Heart right ventricle (tissue), 16 donors: ENCODE results near the gene RAC2. TPM values are rescaled to one million over a fixed set of nuclear protein-coding genes. Genes with fewer than 3 reads are reported as not detected.

ENCODE experiments used
- ATAC-seq, 8 donors: fragments of 200-7000 bp; cut with Tn5 transposase; one replicate each; pipeline ENCODE4 v1.9.1; 2020; ENCODE audit warnings: mild to moderate bottlenecking in 8 of 8, moderate library complexity in 8 of 8, moderate number of reproducible peaks in 1 of 8
- DNase-seq, 2 donors: peaks; one replicate each; pipeline ENCODE4 v3.0.0-alpha.2; 2020
- H3K27ac ChIP-seq, 10 donors: fragments of 200-600 bp; sonication (generic) in 2 of 10; one replicate each; pipeline versions ENCODE4 v1.5.0 to v1.8.0; 2020 to 2022; ENCODE audit warnings: mild to moderate bottlenecking in 3 of 10
- H3K27me3 ChIP-seq, 7 donors: fragments of 200-600 bp; one replicate each; pipeline ENCODE4 v1.8.0; 2021 to 2022; ENCODE audit warnings: mild to moderate bottlenecking in 2 of 7
- H3K36me3 ChIP-seq, 9 donors: fragments of 200-600 bp; sonication (generic) in 1 of 9; one replicate each; pipeline versions ENCODE4 v1.5.0 to v1.8.0; 2020 to 2022; ENCODE audit warnings: mild to moderate bottlenecking in 2 of 9
- H3K4me1 ChIP-seq, 9 donors: fragments of 200-600 bp; sonication (generic) in 1 of 9; one replicate each; pipeline versions ENCODE4 v1.5.0 to v1.8.0; 2020 to 2022; ENCODE audit warnings: mild to moderate bottlenecking in 4 of 9
- H3K4me3 ChIP-seq, 10 donors: fragments of 200-600 bp; sonication (generic) in 2 of 10; one replicate each; pipeline versions ENCODE4 v1.5.0 to v1.8.0; 2020 to 2022; ENCODE audit warnings: mild to moderate bottlenecking in 7 of 10, moderate library complexity in 2 of 10
- H3K9me3 ChIP-seq, 11 donors: fragments of 200-600 bp in 10 of 11; sonication (generic) in 2 of 11; one replicate each; pipeline versions ENCODE4 v1.5.0 to v1.8.0; 2013 to 2022; ENCODE audit warnings: mild to moderate bottlenecking in 2 of 11, control low read depth in 1 of 11, moderate library complexity in 1 of 11
- WGBS, 2 donors: extraction: QIAGEN DNeasy Blood & Tissue Kit; methylation state at CpG; one replicate each; pipeline ENCODE4 v1.1.7; 2013; ENCODE audit warnings: inconsistent platforms in 1 of 2; 5-methylcytosine and 5-hydroxymethylcytosine counted together
- intact Hi-C, 10 donors: fragments of 100-400 bp; cut with DNase I; formaldehyde crosslinking; loops; one replicate each; pipeline versions ENCODE4 v1.11.1 to v1.14.2; 2022
- polyA plus RNA-seq, 2 donors: library from polyadenylated mRNA; stranded (reverse); fragments of 200-250 nt; gene quantifications; one replicate each; pipeline ENCODE4 v1.2.3, GENCODE V29; 2013
- total RNA-seq, 10 donors: library from RNA; stranded (reverse); fragmentation: NEBNext Ultra II Directional in 3 of 10; extraction: Animal tissue kit (Norgen Biotek cat#: 25700) in 3 of 10; gene quantifications; one replicate each; pipeline versions ENCODE4 v1.2.1 to v1.2.4, GENCODE V29; 2021 to 2023
- TF ChIP-seq, protein P1 (sequence below), 9 donors: fragments of 200-600 bp; sonication (generic) in 2 of 9; IDR thresholded peaks; one replicate each; pipeline versions ENCODE4 v1.5.0 to v1.8.0; 2021 to 2022; ENCODE audit warnings: antibody characterized with exemption in 9 of 9, mild to moderate bottlenecking in 5 of 9, moderate library complexity in 1 of 9
- donor health status: Arrhythmogenic right ventricular cardiomyopathy.
- donor health status: ischemic (EF 13 %, LVEDD 7.1; RV severe dilation, severe dysfunction).
- donor health status: healthy with polysubstance abuse.
- donor health status: DM: no; HTN: yes; CAD: no.
- donor health status: DM: no; HTN: no; CAD: no.
- donor health status: ischemic (EF 25% LVEDD 6.9; RV normal size, moderate dysfunction).
- donor health status: ischemic (EF 25% LVEDD 5.7; RV mildly dilated, moderate dysfunction).
- donor health status: healthy.
- donor health status: DM: yes; HTN: yes; CAD: no.
- donor health status: Ischemic cardiomyopathy.
- donor health status: ischemic (EF 35%, LVEDD 5.7; RV mildly dilated, moderate dysfunction).
- donor health status: nonischemic (EF 11% LVEDD 7.7; RV severe dilation, severe dysfunction).
- donor health status: DM: yes; HTN: yes; CAD: no.
- donor health status: PGD.
- donor health status: ischemic (EF 29% LVEDD 5.4; RV normal size, mild dysfunction).
- donor health status: nonischemic (EF 23%, LVEDD 6.1; RV moderate dilation, normal function).

Gene RAC2
- total and polyA plus RNA-seq, 12 donors, result 1.1 to 37.1 (median 3.5) TPM

GRCh38 chr22:37195921-37196320 is 48.1 kb downstream of the RAC2 start:
- Histone ChIP-seq H3K27me3 (no peaks in the 10 kb centered on the region), H3K4me1 (peaks cover 24 to 61% (median 52%) of the 10 kb centered on the region in 9 donors), H3K27ac (peak overlapping the region; percentile 90 to 97 (median 96)), H3K36me3 (no peaks in the 10 kb centered on the region), H3K4me3 (no peak overlapping the region), H3K9me3 (no peaks in the 10 kb centered on the region)
- TF ChIP-seq, protein P1, sequence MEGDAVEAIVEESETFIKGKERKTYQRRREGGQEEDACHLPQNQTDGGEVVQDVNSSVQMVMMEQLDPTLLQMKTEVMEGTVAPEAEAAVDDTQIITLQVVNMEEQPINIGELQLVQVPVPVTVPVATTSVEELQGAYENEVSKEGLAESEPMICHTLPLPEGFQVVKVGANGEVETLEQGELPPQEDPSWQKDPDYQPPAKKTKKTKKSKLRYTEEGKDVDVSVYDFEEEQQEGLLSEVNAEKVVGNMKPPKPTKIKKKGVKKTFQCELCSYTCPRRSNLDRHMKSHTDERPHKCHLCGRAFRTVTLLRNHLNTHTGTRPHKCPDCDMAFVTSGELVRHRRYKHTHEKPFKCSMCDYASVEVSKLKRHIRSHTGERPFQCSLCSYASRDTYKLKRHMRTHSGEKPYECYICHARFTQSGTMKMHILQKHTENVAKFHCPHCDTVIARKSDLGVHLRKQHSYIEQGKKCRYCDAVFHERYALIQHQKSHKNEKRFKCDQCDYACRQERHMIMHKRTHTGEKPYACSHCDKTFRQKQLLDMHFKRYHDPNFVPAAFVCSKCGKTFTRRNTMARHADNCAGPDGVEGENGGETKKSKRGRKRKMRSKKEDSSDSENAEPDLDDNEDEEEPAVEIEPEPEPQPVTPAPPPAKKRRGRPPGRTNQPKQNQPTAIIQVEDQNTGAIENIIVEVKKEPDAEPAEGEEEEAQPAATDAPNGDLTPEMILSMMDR (IDR thresholded peaks at IDR 0.05), result no peak
- intact Hi-C loops, result loop anchor here in 3 of 10 donors (2.0 to 5.0 kb wide), 2 partner anchors 29 to 119 kb away; no protein-coding TSS in a partner anchor
- 56 to 63% methylated on average over 4 of the region's 4 CpGs for WGBS, 2 donors
- no peak for DNase-seq
- ATAC-seq, result no peak

DNA sequence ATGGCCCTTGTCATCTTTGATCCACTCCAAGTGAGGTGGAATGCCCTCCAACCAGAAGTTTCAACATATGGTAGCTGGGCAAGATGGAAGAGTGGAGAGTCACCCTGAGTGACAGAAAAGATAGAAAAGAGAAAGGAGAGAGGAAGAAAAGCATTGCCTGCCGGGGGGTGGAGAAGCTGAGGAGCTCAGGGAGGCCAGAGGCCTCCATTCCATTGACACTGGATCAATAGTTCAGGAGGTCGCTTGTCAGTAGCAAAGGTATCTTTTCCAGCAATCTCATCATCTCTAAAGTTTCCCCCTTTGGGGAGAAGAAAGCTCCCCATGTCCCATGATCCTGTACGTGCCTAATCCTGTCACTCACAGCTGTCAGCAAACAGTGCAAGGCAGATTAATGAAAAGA is 49.3 kb downstream of the RAC2 start:
- Histone ChIP-seq H3K4me1 (peaks cover 24 to 61% (median 52%) of the 10 kb centered on the region in 9 donors), H3K36me3 (no peaks in the 10 kb centered on the region), H3K27me3 (no peaks in the 10 kb centered on the region), H3K9me3 (no peaks in the 10 kb centered on the region), H3K4me3 (no peak overlapping the region), H3K27ac (peak overlapping the region in 3 of 10 donors; percentile 41 to 63 (median 57))
- intact Hi-C loops, result loop anchor here in 2 of 10 donors (5.0 kb wide), 1 partner anchor 117 kb away; no protein-coding TSS in a partner anchor
- 94 to 97% methylated on average over 3 of the region's 3 CpGs for WGBS, 2 donors
- no peak for DNase-seq
- ATAC-seq, result no peak
- TF ChIP-seq, protein P1 (IDR thresholded peaks at IDR 0.05), result no peak

DNA sequence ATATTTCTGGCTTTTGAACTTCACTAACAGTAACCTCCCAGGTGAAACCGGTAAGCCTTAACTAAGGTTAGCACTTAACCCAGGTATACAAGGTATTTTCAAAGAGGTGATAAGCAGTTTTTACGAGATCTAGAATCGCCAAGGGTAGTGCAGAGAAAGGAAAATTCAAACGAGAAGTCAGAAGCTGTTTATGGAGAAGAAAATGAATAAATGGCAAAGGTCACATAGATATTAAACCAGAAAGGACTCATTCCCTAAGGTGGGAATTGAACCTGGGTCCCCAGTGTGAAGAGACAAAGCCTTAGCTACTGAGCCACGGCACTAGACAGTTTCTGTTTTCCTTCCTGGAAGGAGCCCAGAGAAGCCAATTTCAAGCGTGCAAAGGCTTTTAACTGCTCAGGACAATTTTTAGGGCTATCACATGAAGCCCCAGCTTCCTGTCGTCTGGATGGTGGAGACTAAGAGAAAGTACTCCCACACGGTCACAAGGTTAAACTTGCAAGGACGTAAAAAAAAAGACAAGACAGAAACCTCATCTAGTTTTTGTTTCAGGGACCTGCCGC is 50.4 kb downstream of the RAC2 start:
- H3K36me3 ChIP-seq, result no peaks in the 10 kb centered on the region
- DNase-seq, result no peak
- intact Hi-C loops, result no loop called here
- TF ChIP-seq, protein P1 (IDR thresholded peaks at IDR 0.05), result no peak
- H3K4me1 ChIP-seq, result peaks cover 24 to 65% (median 56%) of the 10 kb centered on the region in 9 donors
- no peak overlapping the region for H3K4me3 ChIP-seq
- no peak for ATAC-seq
- WGBS, 2 donors, result 50 to 54% methylated on average over 10 of the region's 10 CpGs
- H3K27me3 ChIP-seq, result no peaks in the 10 kb centered on the region
- H3K9me3 ChIP-seq, result no peaks in the 10 kb centered on the region
- H3K27ac ChIP-seq, result peak overlapping the region in 7 of 10 donors; percentile 17 to 63 (median 41)

DNA sequence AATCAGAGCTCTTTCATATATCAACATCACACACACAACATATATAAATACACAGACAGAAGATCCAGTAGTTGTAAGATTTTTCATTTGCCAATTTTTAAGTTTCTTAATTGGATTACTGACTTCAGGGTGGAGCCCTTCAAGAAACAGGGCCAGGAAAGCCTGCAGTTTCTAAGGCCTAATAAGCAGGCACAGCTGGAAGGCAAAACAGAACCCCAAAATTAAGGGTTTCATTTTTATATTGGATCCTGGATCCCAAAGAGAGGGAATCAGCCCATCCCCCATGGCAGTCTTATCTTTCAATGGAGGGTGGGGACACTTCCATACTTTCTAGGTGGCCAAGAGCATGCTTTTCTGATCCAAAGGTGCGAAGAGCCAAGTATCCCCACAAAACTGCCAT is 51.3 kb downstream of the RAC2 start:
- Histone ChIP-seq H3K27ac (peak overlapping the region in 3 of 10 donors; percentile 26 to 63 (median 57)), H3K4me3 (no peak overlapping the region), H3K36me3 (no peaks in the 10 kb centered on the region), H3K27me3 (no peaks in the 10 kb centered on the region), H3K9me3 (no peaks in the 10 kb centered on the region), H3K4me1 (peaks cover 25 to 67% (median 56%) of the 10 kb centered on the region in 9 donors)
- WGBS, 2 donors, result 93 to 98% methylated on average over 1 of the region's 1 CpG
- DNase-seq (no peak), ATAC-seq (no peak)
- TF ChIP-seq, protein P1 (IDR thresholded peaks at IDR 0.05), result no peak
- intact Hi-C loops, result no loop called here
